HepG2 (cell line): ENCODE results near the gene CHD9NB. TPM values are rescaled to one million over a fixed set of nuclear protein-coding genes. Genes with fewer than 3 reads are reported as not detected.

ENCODE experiments used
- ARNT2 ChIP-seq: sonication (generic); formaldehyde crosslinking; IDR thresholded peaks from 2 replicates; pipeline ENCODE4 v1.8.0; 2022; ENCODE audit warnings: mild to moderate bottlenecking, low read depth, missing genetic modification reagents, moderate library complexity
- ATRX ChIP-seq: sonication (generic); formaldehyde crosslinking; IDR thresholded peaks from 2 replicates; pipeline ENCODE4 v1.4.0; 2020; ENCODE audit warnings: missing genetic modification reagents, borderline replicate concordance
- DPF2 ChIP-seq: sonication (generic); formaldehyde crosslinking; IDR thresholded peaks from 2 replicates; pipeline ENCODE4 v1.4.0; 2020; ENCODE audit warnings: mild to moderate bottlenecking, low read depth, missing genetic modification reagents, borderline replicate concordance
- FOXM1 ChIP-seq: sonication (generic); formaldehyde crosslinking; IDR thresholded peaks from 2 replicates; pipeline ENCODE4 v1.5.0; 2020; ENCODE audit warnings: missing genetic modification reagents
- IKZF1 ChIP-seq: fragments of 450-650 bp; IDR thresholded peaks from 2 replicates; pipeline ENCODE4 v1.7.1; 2016
- IRF9 ChIP-seq: sonication (generic); formaldehyde crosslinking; IDR thresholded peaks from 2 replicates; pipeline ENCODE4 v1.8.0; 2022; ENCODE audit warnings: missing genetic modification reagents, mild to moderate bottlenecking, borderline replicate concordance
- JUN ChIP-seq: sonication (generic); formaldehyde crosslinking; IDR thresholded peaks from 2 replicates; pipeline ENCODE4 v1.4.0; 2020; ENCODE audit warnings: mild to moderate bottlenecking, missing genetic modification reagents
- KDM3A ChIP-seq: IDR thresholded peaks from 2 replicates; pipeline ENCODE4 v1.6.1; 2018; ENCODE audit warnings: low read depth, missing compliant biosample characterization
- MYNN ChIP-seq: sonication (generic); formaldehyde crosslinking; IDR thresholded peaks from 2 replicates; pipeline ENCODE4 v1.4.0; 2020; ENCODE audit warnings: mild to moderate bottlenecking, low read depth, missing genetic modification reagents
- NFRKB ChIP-seq: fragments of 450-650 bp; IDR thresholded peaks from 2 replicates; pipeline ENCODE4 v1.6.1; 2017
- NR2F1 ChIP-seq, 2 experiments: fragments of 450-650 bp in 1 of 2; formaldehyde crosslinking in 1 of 2; IDR thresholded peaks; 2 replicates each; pipeline versions ENCODE4 v1.5.0 to v1.6.1; 2016 to 2020; ENCODE audit warnings: mild to moderate bottlenecking in 1 of 2, missing compliant biosample characterization in 1 of 2, missing genetic modification reagents in 1 of 2, moderate library complexity in 1 of 2
- PATZ1 ChIP-seq: sonication (generic); formaldehyde crosslinking; IDR thresholded peaks from 2 replicates; pipeline ENCODE4 v1.4.0; 2020; ENCODE audit warnings: missing genetic modification reagents
- SMARCC2 ChIP-seq: fragments of 450-650 bp; IDR thresholded peaks from 2 replicates; pipeline ENCODE4 v1.6.1; 2017; ENCODE audit warnings: antibody characterized with exemption, mild to moderate bottlenecking
- WIZ ChIP-seq: sonication (generic); formaldehyde crosslinking; IDR thresholded peaks from 2 replicates; pipeline ENCODE4 v1.5.1; 2020; ENCODE audit warnings: mild to moderate bottlenecking, missing genetic modification reagents
- ZBTB3 ChIP-seq: sonication (generic); formaldehyde crosslinking; IDR thresholded peaks from 2 replicates; pipeline ENCODE4 v1.4.0; 2020; ENCODE audit warnings: low read depth, mild to moderate bottlenecking, moderate library complexity, missing genetic modification reagents, borderline replicate concordance
- ZNF367 ChIP-seq: sonication (generic); formaldehyde crosslinking; IDR thresholded peaks from 2 replicates; pipeline ENCODE4 v1.4.0; 2020; ENCODE audit warnings: missing genetic modification reagents, borderline replicate concordance
- ZNF382 ChIP-seq: sonication (generic); formaldehyde crosslinking; IDR thresholded peaks from 2 replicates; pipeline ENCODE4 v1.5.0; 2020; ENCODE audit warnings: missing genetic modification reagents, mild to moderate bottlenecking, borderline replicate concordance
- ZNF552 ChIP-seq: sonication (generic); formaldehyde crosslinking; IDR thresholded peaks from 2 replicates; pipeline ENCODE4 v1.9.0; 2022; ENCODE audit warnings: missing genetic modification reagents, mild to moderate bottlenecking, borderline replicate concordance
- ZNF567 ChIP-seq: sonication (generic); formaldehyde crosslinking; IDR thresholded peaks from 2 replicates; pipeline ENCODE4 v1.8.1; 2023; ENCODE audit warnings: mild to moderate bottlenecking, missing genetic modification reagents, borderline replicate concordance
- ZNF569 ChIP-seq: sonication (generic); formaldehyde crosslinking; IDR thresholded peaks from 2 replicates; pipeline ENCODE4 v1.5.0; 2020; ENCODE audit warnings: mild to moderate bottlenecking, missing genetic modification reagents, moderate library complexity, borderline replicate concordance
- ZNF674 ChIP-seq: sonication (generic); formaldehyde crosslinking; IDR thresholded peaks from 2 replicates; pipeline ENCODE4 v1.5.0; 2020; ENCODE audit warnings: low read depth, mild to moderate bottlenecking, missing genetic modification reagents
- ZNF691 ChIP-seq: sonication (generic); formaldehyde crosslinking; IDR thresholded peaks from 2 replicates; pipeline ENCODE4 v1.4.0; 2020; ENCODE audit warnings: missing genetic modification reagents, low read depth, mild to moderate bottlenecking, borderline replicate concordance
- ZNF713 ChIP-seq: sonication (generic); formaldehyde crosslinking; IDR thresholded peaks from 2 replicates; pipeline ENCODE4 v1.4.0; 2020; ENCODE audit warnings: mild to moderate bottlenecking, missing genetic modification reagents
- ZNF879 ChIP-seq: sonication (generic); formaldehyde crosslinking; IDR thresholded peaks from 2 replicates; pipeline ENCODE4 v1.8.1; 2023; ENCODE audit warnings: missing genetic modification reagents
- polyA plus RNA-seq, 8 experiments: library from polyadenylated mRNA; depleted of rRNA in 3 of 8; stranded (reverse) in 7 of 8; unstranded in 1 of 8; fragments of >200 nt; fragmentation: Illumina TruSeq in 4 of 8; extraction: Trizol in 4 of 8; gene quantifications; 2 replicates each; pipeline versions ENCODE4 v1.2.1 to v1.2.3, GENCODE V29; 2011 to 2016; ENCODE audit warnings: low read depth in 4 of 8, missing spikeins in 1 of 8, mixed read lengths in 1 of 8; ENCODE audit not compliant: insufficient read depth in 1 of 8
- total RNA-seq, 5 experiments: library from RNA; depleted of rRNA; stranded (reverse); fragments of >200 nt; fragmentation: Illumina TruSeq; extraction: Trizol; gene quantifications; 2 replicates each; pipeline ENCODE4 v1.2.3, GENCODE V29; 2016; ENCODE audit warnings: low read depth in 1 of 5

CHD9NB gene
- total and polyA plus RNA-seq, 2 of the 13 experiments (the other 11 are each of a cell fraction or from before 2014, with no cell fraction given) = 0.17 to 0.18 TPM

GRCh38 chr16:53054670-53055485 lies 2.2 kb upstream of the CHD9NB start, which contains the start of gene CHD9 (continued):
- 0 out of 2 replicates have a peak, but pooled peaks have one; percentile 88 for TF ChIP-seq ZNF674
- no peak for TF ChIP-seq ZNF382
- no peak; the same call in 1 of the 2 replicates for TF ChIP-seq ZNF567
- peak; percentile 91 for TF ChIP-seq ZNF879 (CRISPR knock-in tag)
- peak; percentile 47; the same call in 1 of the 2 replicates for TF ChIP-seq WIZ (CRISPR knock-in tag)
- TF ChIP-seq ARNT2 (CRISPR knock-in tag) = peak; percentile 99
- TF ChIP-seq NR2F1 (CRISPR knock-in tag; IDR thresholded peaks at IDR 0.05) = 0 out of 4 replicates have a peak, but pooled peaks of 1 of the 2 experiments have one; percentile 11
- TF ChIP-seq FOXM1 (CRISPR knock-in tag) = peak; percentile 70; the same call in 1 of the 2 replicates
- TF ChIP-seq ZNF691 = peak; percentile 97
- TF ChIP-seq IRF9 (CRISPR knock-in tag) = peak; percentile 82; the same call in 1 of the 2 replicates
- TF ChIP-seq MYNN (CRISPR knock-in tag) = peak; percentile 95; the same call in 1 of the 2 replicates
- no peak for TF ChIP-seq ATRX (CRISPR knock-in tag)
- no peak; the same call in 1 of the 2 replicates for TF ChIP-seq DPF2 (CRISPR knock-in tag)
- TF ChIP-seq NFRKB = no peak
- TF ChIP-seq IKZF1 = no peak
- peak; percentile 73 for TF ChIP-seq PATZ1 (CRISPR knock-in tag)
- no peak for TF ChIP-seq SMARCC2
- TF ChIP-seq ZNF552 (CRISPR knock-in tag) = peak; percentile 67; the same call in 1 of the 2 replicates
- no peak for TF ChIP-seq JUN (CRISPR knock-in tag)
- no peak for TF ChIP-seq ZBTB3
- TF ChIP-seq ZNF569 = peak; percentile 91; the same call in 1 of the 2 replicates
- no peak for TF ChIP-seq ZNF367 (CRISPR knock-in tag)
- peak; percentile 100 for TF ChIP-seq KDM3A (CRISPR knock-in tag)
- TF ChIP-seq ZNF713 (CRISPR knock-in tag) = no peak
